HEK293 (cell line): ENCODE data around the gene SLC6A1.
A peak's percentile ranks its signal among the peaks of the same experiment; 100 is the strongest.

Experiments
- CTCF ChIA-PET: fragments of 350-600 bp; formaldehyde crosslinking; extraction: SDS; loops from one replicate; lab custom pipeline; 2021; ENCODE audit warnings: antibody characterized with exemption; lab: Yijun Ruan, JAX
- POLR2A ChIA-PET: fragments of 300-600 bp; formaldehyde crosslinking; extraction: SDS; loops from one replicate; lab custom pipeline; 2020; ENCODE audit warnings: antibody characterized with exemption, inconsistent platforms; lab: Yijun Ruan, JAX
- H3K27ac ChIP-seq: fragments of 200-500 bp; sonication (Bioruptor generic); 2 replicates; pipeline ENCODE4 v1.5.1; 2014; ENCODE audit warnings: low read depth, low read length, control low read depth, inconsistent platforms; ENCODE audit errors: extremely low read depth
- H3K36me3 ChIP-seq, 2 experiments: fragments of 200-500 bp in 1 of 2; sonication (Bioruptor generic) in 1 of 2; 1 replicate in 1 of 2; 2 replicates in 1 of 2; pipeline ENCODE4 v1.5.1; 2014 to 2017; ENCODE audit warnings: inconsistent platforms in 2 of 2, low read length in 2 of 2; ENCODE audit not compliant: control insufficient read depth in 2 of 2, insufficient read depth in 1 of 2
- H3K4me1 ChIP-seq: fragments of 200-500 bp; sonication (Bioruptor generic); 2 replicates; pipeline ENCODE4 v1.5.1; 2014; ENCODE audit warnings: mild to moderate bottlenecking, low read length, inconsistent platforms; ENCODE audit not compliant: control insufficient read depth, insufficient read depth
- H3K4me3 ChIP-seq: 2 replicates; pipeline ENCODE4 v1.5.1; 2011; ENCODE audit warnings: low read depth, mild to moderate bottlenecking, control low read depth, low read length, moderate library complexity
- H3K9me3 ChIP-seq: fragments of 200-500 bp; sonication (Bioruptor generic); 2 replicates; pipeline ENCODE4 v1.5.1; 2014; ENCODE audit warnings: low read depth, low read length, inconsistent platforms; ENCODE audit not compliant: control insufficient read depth, insufficient read depth
- BCL11B ChIP-seq: fragments of 450-650 bp; formaldehyde crosslinking; IDR thresholded peaks from 2 replicates; pipeline ENCODE4 v1.5.1; 2016; ENCODE audit warnings: low read depth, missing biosample characterization, missing genetic modification characterization
- EGR2 ChIP-seq: fragments of 450-650 bp; formaldehyde crosslinking; IDR thresholded peaks from 2 replicates; pipeline ENCODE4 v1.5.1; 2016; ENCODE audit warnings: low read depth, missing biosample characterization, missing genetic modification characterization
- FEZF1 ChIP-seq: fragments of 450-650 bp; formaldehyde crosslinking; IDR thresholded peaks from 2 replicates; pipeline ENCODE4 v1.5.1; 2016; ENCODE audit warnings: missing biosample characterization, missing genetic modification characterization
- SCRT1 ChIP-seq: fragments of 450-650 bp; formaldehyde crosslinking; IDR thresholded peaks from 2 replicates; pipeline ENCODE4 v1.5.1; 2016; ENCODE audit warnings: missing biosample characterization, missing genetic modification characterization, borderline replicate concordance
- ZBTB7A ChIP-seq: fragments of 450-650 bp; formaldehyde crosslinking; IDR thresholded peaks from 2 replicates; pipeline ENCODE4 v1.5.1; 2016; ENCODE audit warnings: low read depth, missing biosample characterization, missing genetic modification characterization
- ZNF10 ChIP-seq: fragments of 450-650 bp; formaldehyde crosslinking; IDR thresholded peaks from 2 replicates; pipeline ENCODE4 v1.5.1; 2017; ENCODE audit warnings: missing biosample characterization, missing genetic modification characterization
- ZNF114 ChIP-seq: fragments of 450-650 bp; formaldehyde crosslinking; IDR thresholded peaks from 2 replicates; pipeline ENCODE4 v1.5.0; 2017; ENCODE audit warnings: missing biosample characterization, missing genetic modification characterization
- ZNF292 ChIP-seq: fragments of 450-650 bp; formaldehyde crosslinking; IDR thresholded peaks from 2 replicates; pipeline ENCODE4 v1.5.1; 2016; ENCODE audit warnings: low read depth, missing biosample characterization, missing genetic modification characterization, borderline replicate concordance
- ZNF37A ChIP-seq: fragments of 450-650 bp; IDR thresholded peaks from 2 replicates; pipeline ENCODE4 v1.5.1; 2018; ENCODE audit warnings: missing biosample characterization, missing genetic modification characterization
- ZNF391 ChIP-seq: fragments of 450-650 bp; formaldehyde crosslinking; IDR thresholded peaks from 2 replicates; pipeline ENCODE4 v1.5.1; 2016; ENCODE audit warnings: low read depth, missing biosample characterization, missing genetic modification characterization, borderline replicate concordance
- ZNF433 ChIP-seq: fragments of 450-650 bp; formaldehyde crosslinking; IDR thresholded peaks from 2 replicates; pipeline ENCODE4 v1.5.1; 2016; ENCODE audit warnings: missing biosample characterization, missing genetic modification characterization, low read depth
- ZNF623 ChIP-seq: fragments of 450-650 bp; formaldehyde crosslinking; IDR thresholded peaks from 2 replicates; pipeline ENCODE4 v1.5.1; 2016; ENCODE audit warnings: missing biosample characterization, missing genetic modification characterization
- ZNF707 ChIP-seq: fragments of 450-650 bp; formaldehyde crosslinking; IDR thresholded peaks from 2 replicates; pipeline ENCODE4 v1.5.1; 2016; ENCODE audit warnings: missing biosample characterization, missing genetic modification characterization
- ZNF776 ChIP-seq: fragments of 450-650 bp; formaldehyde crosslinking; IDR thresholded peaks from 2 replicates; pipeline ENCODE4 v1.5.0; 2017; ENCODE audit warnings: missing biosample characterization, missing genetic modification characterization, borderline replicate concordance
- ZNF843 ChIP-seq: fragments of 450-650 bp; formaldehyde crosslinking; IDR thresholded peaks from 2 replicates; pipeline ENCODE4 v1.5.1; 2016; ENCODE audit warnings: missing biosample characterization, missing genetic modification characterization
- ZSCAN16 ChIP-seq: fragments of 450-650 bp; formaldehyde crosslinking; IDR thresholded peaks from 2 replicates; pipeline ENCODE4 v1.5.1; 2016; ENCODE audit warnings: missing biosample characterization, missing genetic modification characterization
- TF ChIP-seq, protein P1 (sequence below): fragments of 450-650 bp; formaldehyde crosslinking; IDR thresholded peaks from 2 replicates; pipeline ENCODE4 v1.5.1; 2017; ENCODE audit warnings: missing biosample characterization, missing genetic modification characterization
- TF ChIP-seq, protein P2 (sequence below): fragments of 450-650 bp; formaldehyde crosslinking; optimal IDR thresholded peaks from 2 replicates; pipeline ENCODE3; 2016; ENCODE audit warnings: missing biosample characterization, mild to moderate bottlenecking, missing genetic modification characterization
- TF ChIP-seq, protein P3 (sequence below): fragments of 450-650 bp; formaldehyde crosslinking; IDR thresholded peaks from 2 replicates; pipeline ENCODE4; 2016; ENCODE audit warnings: missing biosample characterization, missing genetic modification characterization
- TF ChIP-seq, protein P4 (sequence below): fragments of 450-650 bp; formaldehyde crosslinking; IDR thresholded peaks from 2 replicates; pipeline ENCODE4 v1.5.1; 2016; ENCODE audit warnings: missing biosample characterization, missing genetic modification characterization, low read depth
- TF ChIP-seq, protein P5 (sequence below): fragments of 450-650 bp; formaldehyde crosslinking; IDR thresholded peaks from 2 replicates; pipeline ENCODE4 v1.5.1; 2016; ENCODE audit warnings: missing biosample characterization, missing genetic modification characterization
- TF ChIP-seq, protein P6 (sequence below): sonication (generic); formaldehyde crosslinking; IDR thresholded peaks from 2 replicates; pipeline ENCODE4 v1.8.1; 2022; ENCODE audit warnings: mild to moderate bottlenecking, moderate library complexity, missing genetic modification reagents

The SLC6A1 gene

DNA sequence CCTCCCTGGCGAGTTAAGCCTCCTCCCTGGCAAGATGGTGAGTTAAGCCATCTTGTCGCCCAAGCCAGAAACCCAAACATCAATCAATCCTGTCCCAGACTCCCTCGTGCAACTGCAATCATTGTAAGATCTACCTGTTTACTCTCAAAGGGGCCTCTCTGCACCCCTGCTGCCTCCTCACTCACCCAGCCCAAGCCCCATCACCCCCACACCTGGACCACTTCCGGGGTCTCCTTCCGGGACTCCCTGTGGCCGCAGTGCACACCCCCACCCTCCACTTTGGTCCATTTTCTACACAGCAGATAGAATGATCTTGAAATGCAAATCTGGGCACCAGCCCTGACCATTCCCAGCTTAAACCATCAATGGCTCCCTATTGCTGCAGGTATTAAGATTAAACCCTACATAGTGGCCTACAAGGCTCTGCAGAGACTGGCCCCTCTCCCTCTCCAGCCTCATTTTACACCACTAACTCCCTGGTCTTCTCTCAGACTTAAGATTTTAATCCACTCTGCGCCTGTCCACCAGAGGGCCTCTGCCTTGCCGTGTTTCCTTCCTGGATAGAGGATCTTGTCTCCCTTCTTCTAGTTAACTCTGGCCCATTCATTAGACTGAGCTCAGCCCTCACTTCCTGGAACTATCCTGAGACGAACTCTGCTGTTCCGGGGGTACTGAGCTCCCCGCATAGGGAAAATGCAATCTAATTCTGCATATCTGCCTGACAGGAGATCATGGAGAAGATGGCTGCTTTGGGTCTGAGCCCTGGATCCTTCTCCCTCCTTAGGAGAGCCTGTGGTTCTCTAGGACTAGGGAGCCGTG lies 41.9 kb upstream of the SLC6A1 start:
- ChIA-PET POLR2A (no interaction called here), CTCF (interaction anchor here (0.6 to 11.2 kb wide), 18 partner anchors 8 to 1808 kb away, joined by 3 to 142 read pairs (median 4); no protein-coding TSS in a partner anchor)
- no peak overlapping the region for H3K4me3 ChIP-seq
- no peak for TF ChIP-seq ZNF776 (tag by site-specific recombination)
- TF ChIP-seq, protein P1, sequence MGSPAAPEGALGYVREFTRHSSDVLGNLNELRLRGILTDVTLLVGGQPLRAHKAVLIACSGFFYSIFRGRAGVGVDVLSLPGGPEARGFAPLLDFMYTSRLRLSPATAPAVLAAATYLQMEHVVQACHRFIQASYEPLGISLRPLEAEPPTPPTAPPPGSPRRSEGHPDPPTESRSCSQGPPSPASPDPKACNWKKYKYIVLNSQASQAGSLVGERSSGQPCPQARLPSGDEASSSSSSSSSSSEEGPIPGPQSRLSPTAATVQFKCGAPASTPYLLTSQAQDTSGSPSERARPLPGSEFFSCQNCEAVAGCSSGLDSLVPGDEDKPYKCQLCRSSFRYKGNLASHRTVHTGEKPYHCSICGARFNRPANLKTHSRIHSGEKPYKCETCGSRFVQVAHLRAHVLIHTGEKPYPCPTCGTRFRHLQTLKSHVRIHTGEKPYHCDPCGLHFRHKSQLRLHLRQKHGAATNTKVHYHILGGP, result peak; percentile 56; the same call in 1 of the 2 replicates
- no peak for TF ChIP-seq EGR2
- TF ChIP-seq, protein P2, sequence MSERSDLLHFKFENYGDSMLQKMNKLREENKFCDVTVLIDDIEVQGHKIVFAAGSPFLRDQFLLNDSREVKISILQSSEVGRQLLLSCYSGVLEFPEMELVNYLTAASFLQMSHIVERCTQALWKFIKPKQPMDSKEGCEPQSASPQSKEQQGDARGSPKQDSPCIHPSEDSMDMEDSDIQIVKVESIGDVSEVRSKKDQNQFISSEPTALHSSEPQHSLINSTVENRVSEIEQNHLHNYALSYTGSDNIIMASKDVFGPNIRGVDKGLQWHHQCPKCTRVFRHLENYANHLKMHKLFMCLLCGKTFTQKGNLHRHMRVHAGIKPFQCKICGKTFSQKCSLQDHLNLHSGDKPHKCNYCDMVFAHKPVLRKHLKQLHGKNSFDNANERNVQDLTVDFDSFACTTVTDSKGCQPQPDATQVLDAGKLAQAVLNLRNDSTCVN (tag by site-specific recombination), result no peak
- no peak for TF ChIP-seq ZSCAN16 (tag by site-specific recombination)
- TF ChIP-seq FEZF1 (tag by site-specific recombination), result no peak
- TF ChIP-seq ZNF391 (tag by site-specific recombination), result no peak
- no peak for TF ChIP-seq ZNF707 (tag by site-specific recombination)
- TF ChIP-seq ZNF843, result no peak
- TF ChIP-seq, protein P3, sequence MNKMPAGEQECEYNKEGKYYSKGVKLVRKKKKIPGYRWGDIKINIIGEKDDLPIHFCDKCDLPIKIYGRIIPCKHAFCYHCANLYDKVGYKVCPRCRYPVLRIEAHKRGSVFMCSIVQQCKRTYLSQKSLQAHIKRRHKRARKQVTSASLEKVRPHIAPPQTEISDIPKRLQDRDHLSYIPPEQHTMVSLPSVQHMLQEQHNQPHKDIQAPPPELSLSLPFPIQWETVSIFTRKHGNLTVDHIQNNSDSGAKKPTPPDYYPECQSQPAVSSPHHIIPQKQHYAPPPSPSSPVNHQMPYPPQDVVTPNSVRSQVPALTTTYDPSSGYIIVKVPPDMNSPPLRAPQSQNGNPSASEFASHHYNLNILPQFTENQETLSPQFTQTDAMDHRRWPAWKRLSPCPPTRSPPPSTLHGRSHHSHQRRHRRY, result no peak
- TF ChIP-seq BCL11B (tag by site-specific recombination), result no peak
- peak; percentile 93 for TF ChIP-seq ZNF10 (tag by site-specific recombination)
- TF ChIP-seq, protein P4, sequence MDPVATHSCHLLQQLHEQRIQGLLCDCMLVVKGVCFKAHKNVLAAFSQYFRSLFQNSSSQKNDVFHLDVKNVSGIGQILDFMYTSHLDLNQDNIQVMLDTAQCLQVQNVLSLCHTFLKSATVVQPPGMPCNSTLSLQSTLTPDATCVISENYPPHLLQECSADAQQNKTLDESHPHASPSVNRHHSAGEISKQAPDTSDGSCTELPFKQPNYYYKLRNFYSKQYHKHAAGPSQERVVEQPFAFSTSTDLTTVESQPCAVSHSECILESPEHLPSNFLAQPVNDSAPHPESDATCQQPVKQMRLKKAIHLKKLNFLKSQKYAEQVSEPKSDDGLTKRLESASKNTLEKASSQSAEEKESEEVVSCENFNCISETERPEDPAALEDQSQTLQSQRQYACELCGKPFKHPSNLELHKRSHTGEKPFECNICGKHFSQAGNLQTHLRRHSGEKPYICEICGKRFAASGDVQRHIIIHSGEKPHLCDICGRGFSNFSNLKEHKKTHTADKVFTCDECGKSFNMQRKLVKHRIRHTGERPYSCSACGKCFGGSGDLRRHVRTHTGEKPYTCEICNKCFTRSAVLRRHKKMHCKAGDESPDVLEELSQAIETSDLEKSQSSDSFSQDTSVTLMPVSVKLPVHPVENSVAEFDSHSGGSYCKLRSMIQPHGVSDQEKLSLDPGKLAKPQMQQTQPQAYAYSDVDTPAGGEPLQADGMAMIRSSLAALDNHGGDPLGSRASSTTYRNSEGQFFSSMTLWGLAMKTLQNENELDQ, result no peak
- TF ChIP-seq, protein P5, sequence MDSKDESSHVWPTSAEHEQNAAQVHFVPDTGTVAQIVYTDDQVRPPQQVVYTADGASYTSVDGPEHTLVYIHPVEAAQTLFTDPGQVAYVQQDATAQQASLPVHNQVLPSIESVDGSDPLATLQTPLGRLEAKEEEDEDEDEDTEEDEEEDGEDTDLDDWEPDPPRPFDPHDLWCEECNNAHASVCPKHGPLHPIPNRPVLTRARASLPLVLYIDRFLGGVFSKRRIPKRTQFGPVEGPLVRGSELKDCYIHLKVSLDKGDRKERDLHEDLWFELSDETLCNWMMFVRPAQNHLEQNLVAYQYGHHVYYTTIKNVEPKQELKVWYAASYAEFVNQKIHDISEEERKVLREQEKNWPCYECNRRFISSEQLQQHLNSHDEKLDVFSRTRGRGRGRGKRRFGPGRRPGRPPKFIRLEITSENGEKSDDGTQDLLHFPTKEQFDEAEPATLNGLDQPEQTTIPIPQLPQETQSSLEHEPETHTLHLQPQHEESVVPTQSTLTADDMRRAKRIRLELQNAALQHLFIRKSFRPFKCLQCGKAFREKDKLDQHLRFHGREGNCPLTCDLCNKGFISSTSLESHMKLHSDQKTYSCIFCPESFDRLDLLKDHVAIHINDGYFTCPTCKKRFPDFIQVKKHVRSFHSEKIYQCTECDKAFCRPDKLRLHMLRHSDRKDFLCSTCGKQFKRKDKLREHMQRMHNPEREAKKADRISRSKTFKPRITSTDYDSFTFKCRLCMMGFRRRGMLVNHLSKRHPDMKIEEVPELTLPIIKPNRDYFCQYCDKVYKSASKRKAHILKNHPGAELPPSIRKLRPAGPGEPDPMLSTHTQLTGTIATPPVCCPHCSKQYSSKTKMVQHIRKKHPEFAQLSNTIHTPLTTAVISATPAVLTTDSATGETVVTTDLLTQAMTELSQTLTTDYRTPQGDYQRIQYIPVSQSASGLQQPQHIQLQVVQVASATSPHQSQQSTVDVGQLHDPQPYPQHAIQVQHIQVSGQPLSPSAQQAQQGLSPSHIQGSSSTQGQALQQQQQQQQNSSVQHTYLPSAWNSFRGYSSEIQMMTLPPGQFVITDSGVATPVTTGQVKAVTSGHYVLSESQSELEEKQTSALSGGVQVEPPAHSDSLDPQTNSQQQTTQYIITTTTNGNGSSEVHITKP (tag by site-specific recombination), result no peak
- TF ChIP-seq, protein P6, sequence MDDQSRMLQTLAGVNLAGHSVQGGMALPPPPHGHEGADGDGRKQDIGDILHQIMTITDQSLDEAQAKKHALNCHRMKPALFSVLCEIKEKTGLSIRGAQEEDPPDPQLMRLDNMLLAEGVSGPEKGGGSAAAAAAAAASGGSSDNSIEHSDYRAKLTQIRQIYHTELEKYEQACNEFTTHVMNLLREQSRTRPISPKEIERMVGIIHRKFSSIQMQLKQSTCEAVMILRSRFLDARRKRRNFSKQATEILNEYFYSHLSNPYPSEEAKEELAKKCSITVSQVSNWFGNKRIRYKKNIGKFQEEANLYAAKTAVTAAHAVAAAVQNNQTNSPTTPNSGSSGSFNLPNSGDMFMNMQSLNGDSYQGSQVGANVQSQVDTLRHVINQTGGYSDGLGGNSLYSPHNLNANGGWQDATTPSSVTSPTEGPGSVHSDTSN (CRISPR knock-in tag), result no peak
- no peak for TF ChIP-seq ZNF623
- TF ChIP-seq ZNF37A (tag by site-specific recombination), result no peak
- no peak for TF ChIP-seq ZBTB7A (tag by site-specific recombination)
- no peak for TF ChIP-seq ZNF114
- no peak for TF ChIP-seq ZNF292 (tag by site-specific recombination)
- no peak for TF ChIP-seq SCRT1 (tag by site-specific recombination)
- TF ChIP-seq ZNF433 (tag by site-specific recombination), result no peak

More for the DNA sequence above, 41.9 kb upstream of the SLC6A1 start:
- no peaks in the 10 kb centered on the region for H3K9me3 ChIP-seq
- H3K27ac ChIP-seq, result no peak overlapping the region
- H3K36me3 ChIP-seq, result no peaks in the 10 kb centered on the region
- no peaks in the 10 kb centered on the region for H3K4me1 ChIP-seq
